WTC11 (cell line): Measurements from ENCODE around the gene BRAF. TPM values are rescaled to one million over a fixed set of nuclear protein-coding genes. Genes with fewer than 3 reads are reported as not detected.

Experiments used
- ATAC-seq: fragments of 200-7000 bp; cut with Tn5 transposase; 2 replicates; pipeline ENCODE4 v1.10.0; 2021; ENCODE audit warnings: mild to moderate bottlenecking, moderate library complexity
- CTCF ChIA-PET: fragments of 300-600 bp; sonication (Branson Sonifier 250); formaldehyde crosslinking; loops from one replicate; lab custom pipeline; 2021; ENCODE audit warnings: antibody characterized with exemption; lab: Charles Lee
- POLR2A ChIA-PET: fragments of 350-600 bp; sonication (Branson Sonifier 250); formaldehyde crosslinking; loops from one replicate; lab custom pipeline; 2021; ENCODE audit warnings: antibody characterized with exemption; lab: Charles Lee
- DNase-seq: peaks from one replicate; pipeline ENCODE4 v3.0.0; 2021; ENCODE audit warnings: low spot score
- H3K27ac Mint-ChIP-seq: 2 replicates; pipeline ENCODE4 v1.8.0; 2021; ENCODE audit warnings: mixed read lengths
- H3K27me3 Mint-ChIP-seq: 2 replicates; pipeline ENCODE4 v1.8.0; 2021; ENCODE audit warnings: low read depth, mild to moderate bottlenecking, moderate library complexity, mixed read lengths
- H3K36me3 Mint-ChIP-seq: 2 replicates; pipeline ENCODE4 v1.8.0; 2021; ENCODE audit warnings: mixed read lengths
- H3K4me1 Mint-ChIP-seq: 2 replicates; pipeline ENCODE4 v1.8.0; 2022; ENCODE audit warnings: mixed read lengths
- H3K4me3 Mint-ChIP-seq: 2 replicates; pipeline ENCODE4 v1.8.0; 2021; ENCODE audit warnings: mild to moderate bottlenecking, moderate library complexity, mixed read lengths
- H3K9me3 Mint-ChIP-seq: 2 replicates; pipeline ENCODE4 v1.8.0; 2021; ENCODE audit warnings: mixed read lengths
- ATF2 ChIP-seq: sonication (generic); formaldehyde crosslinking; IDR thresholded peaks from 2 replicates; pipeline ENCODE4 v1.8.1; 2022; ENCODE audit warnings: low read depth, missing genetic modification reagents, borderline replicate concordance
- CBFB ChIP-seq: sonication (generic); formaldehyde crosslinking; IDR thresholded peaks from 2 replicates; pipeline ENCODE4 v1.8.1; 2022; ENCODE audit warnings: mild to moderate bottlenecking, low read depth, missing genetic modification reagents
- CREM ChIP-seq: sonication (generic); formaldehyde crosslinking; IDR thresholded peaks from 2 replicates; pipeline ENCODE4 v1.8.1; 2022; ENCODE audit warnings: mild to moderate bottlenecking, missing genetic modification reagents, moderate library complexity
- IRF1 ChIP-seq: sonication (generic); formaldehyde crosslinking; IDR thresholded peaks from 2 replicates; pipeline ENCODE4 v1.8.0; 2023; ENCODE audit warnings: missing genetic modification reagents
- JUN ChIP-seq: sonication (generic); formaldehyde crosslinking; IDR thresholded peaks from 2 replicates; pipeline ENCODE4 v1.8.0; 2023; ENCODE audit warnings: mild to moderate bottlenecking, missing genetic modification reagents
- MXD4 ChIP-seq: fragments of 250-450 bp; sonication (Bioruptor Pico); IDR thresholded peaks from 2 replicates; pipeline ENCODE4 v1.8.0; 2021; ENCODE audit warnings: mild to moderate bottlenecking, moderate library complexity, borderline replicate concordance
- NR1H2 ChIP-seq: sonication (generic); formaldehyde crosslinking; IDR thresholded peaks from 2 replicates; pipeline ENCODE4 v1.9.0; 2021; ENCODE audit warnings: mild to moderate bottlenecking, moderate library complexity, missing genetic modification reagents
- OVOL2 ChIP-seq: fragments of 250-450 bp; sonication (Bioruptor Pico); IDR thresholded peaks from 2 replicates; pipeline ENCODE4 v1.9.0; 2021; ENCODE audit warnings: mild to moderate bottlenecking, borderline replicate concordance
- PRDM15 ChIP-seq: sonication (generic); formaldehyde crosslinking; IDR thresholded peaks from 2 replicates; pipeline ENCODE4 v1.8.0; 2022; ENCODE audit warnings: missing genetic modification reagents
- RELA ChIP-seq: sonication (generic); formaldehyde crosslinking; IDR thresholded peaks from 2 replicates; pipeline ENCODE4 v1.8.1; 2022; ENCODE audit warnings: missing genetic modification reagents, mild to moderate bottlenecking, borderline replicate concordance
- SMAD3 ChIP-seq: sonication (generic); formaldehyde crosslinking; IDR thresholded peaks from 2 replicates; pipeline ENCODE4 v1.8.0; 2022; ENCODE audit warnings: missing genetic modification reagents, mild to moderate bottlenecking, borderline replicate concordance
- TEAD4 ChIP-seq: sonication (generic); formaldehyde crosslinking; IDR thresholded peaks from 2 replicates; pipeline ENCODE4 v1.8.0; 2022; ENCODE audit warnings: mild to moderate bottlenecking, missing genetic modification reagents
- USF1 ChIP-seq: sonication (generic); formaldehyde crosslinking; IDR thresholded peaks from 2 replicates; pipeline ENCODE4 v1.8.0; 2022; ENCODE audit warnings: mild to moderate bottlenecking, missing genetic modification reagents
- ZNF232 ChIP-seq: sonication (generic); formaldehyde crosslinking; IDR thresholded peaks from 2 replicates; pipeline ENCODE4 v1.8.0; 2022; ENCODE audit warnings: mild to moderate bottlenecking, missing genetic modification reagents
- ZNF263 ChIP-seq: sonication (generic); formaldehyde crosslinking; IDR thresholded peaks from 2 replicates; pipeline ENCODE4 v1.8.1; 2022; ENCODE audit warnings: low read depth, mild to moderate bottlenecking, moderate library complexity, missing genetic modification reagents
- ZNF281 ChIP-seq: sonication (generic); formaldehyde crosslinking; IDR thresholded peaks from 2 replicates; pipeline ENCODE4 v1.8.0; 2023; ENCODE audit warnings: mild to moderate bottlenecking, missing genetic modification reagents
- ZNF317 ChIP-seq: sonication (generic); formaldehyde crosslinking; IDR thresholded peaks from 2 replicates; pipeline ENCODE4 v1.8.1; 2023; ENCODE audit warnings: low read depth, mild to moderate bottlenecking, moderate library complexity, missing genetic modification reagents, borderline replicate concordance
- ZNF532 ChIP-seq: fragments of 250-450 bp; sonication (Bioruptor Pico); IDR thresholded peaks from 2 replicates; pipeline ENCODE4 v1.9.0; 2021; ENCODE audit warnings: mild to moderate bottlenecking, borderline replicate concordance
- ZNF671 ChIP-seq: fragments of 250-450 bp; sonication (Bioruptor Pico); IDR thresholded peaks from 2 replicates; pipeline ENCODE4 v1.8.0; 2021; ENCODE audit warnings: mild to moderate bottlenecking
- total RNA-seq: library from RNA; stranded (reverse); gene quantifications from 3 replicates; pipeline ENCODE4 v1.2.3, GENCODE V29; 2021

The BRAF gene
- total RNA-seq, 1 experiment from 2014 or later = 29.2 TPM

GRCh38 chr7:140909476-140910161 is 15.1 kb downstream of the BRAF start:
- TF ChIP-seq JUN (CRISPR knock-in tag) (no peak), ZNF263 (no peak), RELA (no peak), MXD4 (CRISPR knock-in tag) (no peak), IRF1 (CRISPR knock-in tag) (no peak), NR1H2 (CRISPR knock-in tag) (no peak)
- CTCF ChIA-PET = no interaction called here
- no peaks in the 10 kb centered on the region for H3K36me3 Mint-ChIP-seq
- H3K4me1 Mint-ChIP-seq = peaks cover 16% of the 10 kb centered on the region
- no peaks in the 10 kb centered on the region for H3K9me3 Mint-ChIP-seq
- ATAC-seq = no peak
- H3K27me3 Mint-ChIP-seq = peaks cover 36% of the 10 kb centered on the region
- no peak for DNase-seq
- H3K27ac Mint-ChIP-seq = no peak overlapping the region
- no peak overlapping the region for H3K4me3 Mint-ChIP-seq
- POLR2A ChIA-PET = no interaction called here

GRCh38 chr7:140908361-140908760 is 16.4 kb downstream of the BRAF start:
- Mint-ChIP-seq H3K4me1 (peaks cover 8% of the 10 kb centered on the region), H3K4me3 (no peak overlapping the region), H3K27me3 (peaks cover 25% of the 10 kb centered on the region), H3K27ac (no peak overlapping the region), H3K9me3 (peaks cover 10% of the 10 kb centered on the region), H3K36me3 (peaks cover 11% of the 10 kb centered on the region)
- CTCF ChIA-PET = no interaction called here
- ATAC-seq (no peak), DNase-seq (no peak)
- POLR2A ChIA-PET = interaction anchor here (0.7 kb wide), 2 partner anchors 12 to 1415 kb away, joined by 3 to 4 read pairs; no protein-coding TSS in a partner anchor
- no peak for TF ChIP-seq ZNF671
- no peak for TF ChIP-seq OVOL2 (CRISPR knock-in tag)
- TF ChIP-seq ZNF263 = no peak
- TF ChIP-seq MXD4 (CRISPR knock-in tag) = no peak
- no peak for TF ChIP-seq PRDM15 (CRISPR knock-in tag)
- TF ChIP-seq USF1 (CRISPR knock-in tag) = no peak
- TF ChIP-seq ZNF532 (CRISPR knock-in tag) = no peak
- no peak for TF ChIP-seq SMAD3
- no peak for TF ChIP-seq CREM (CRISPR knock-in tag)
- TF ChIP-seq TEAD4 = no peak
- no peak for TF ChIP-seq ZNF232 (CRISPR knock-in tag)
- TF ChIP-seq ATF2 (CRISPR knock-in tag) = no peak
- no peak for TF ChIP-seq CBFB (CRISPR knock-in tag)
- TF ChIP-seq ZNF281 = no peak
- no peak for TF ChIP-seq ZNF317 (CRISPR knock-in tag)
